DMS153 treated with DMSO at 0.1 percent for 48 hours (cell line): Measurements from ENCODE around the gene HDAC9.
"Not testable (repeated sequence)": the region's sequence is repeated elsewhere in the genome, so short reads cannot be mapped to it uniquely, and the experiment has no call there.

Experiments
- DNase-seq: peaks from one replicate; lab custom pipeline; 2025; ENCODE audit not compliant: unreplicated experiment; lab: John Stamatoyannopoulos, UW

Gene HDAC9

GRCh38 chr7:18936265-18936664 is 440.7 kb downstream of the HDAC9 start:
- no peak for DNase-seq

DNA sequence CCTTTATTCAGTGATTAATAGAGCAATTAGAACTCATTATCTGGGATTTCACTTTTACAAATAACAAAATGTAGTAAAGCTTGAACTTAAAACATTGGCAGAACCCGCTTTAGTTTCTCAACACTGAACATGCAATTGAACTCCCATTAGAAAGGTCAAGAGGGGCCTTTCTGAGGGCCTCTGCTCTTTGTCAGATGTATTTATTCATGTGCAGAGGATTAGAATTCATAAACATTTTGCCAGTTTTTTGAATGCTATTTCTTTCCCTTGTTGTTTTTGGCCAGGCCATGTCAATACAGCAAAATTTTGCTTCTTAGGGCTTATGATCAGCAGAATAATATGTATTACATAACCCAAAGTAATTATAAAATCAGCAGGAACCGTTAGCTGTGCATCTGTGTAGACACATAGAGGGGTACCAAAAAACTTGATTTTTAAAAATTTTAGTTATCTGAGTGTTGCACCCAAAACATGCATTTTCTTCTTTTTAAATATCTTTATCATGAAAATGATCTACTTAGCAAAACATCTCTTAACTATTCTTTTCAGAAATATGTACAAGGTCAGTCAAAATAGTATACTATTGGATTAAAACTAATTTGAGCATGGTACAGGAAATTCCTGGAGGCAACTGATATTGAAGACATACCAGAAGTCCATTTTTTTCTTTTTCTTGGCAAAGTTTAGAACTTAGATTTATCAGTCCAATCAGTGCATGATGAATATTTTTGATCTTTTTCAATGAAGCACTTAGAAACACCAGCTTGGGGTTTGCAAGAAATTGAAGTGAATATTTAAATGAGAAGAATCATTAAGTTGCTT is 444.4 kb downstream of the HDAC9 start:
- DNase-seq = no peak

DNA sequence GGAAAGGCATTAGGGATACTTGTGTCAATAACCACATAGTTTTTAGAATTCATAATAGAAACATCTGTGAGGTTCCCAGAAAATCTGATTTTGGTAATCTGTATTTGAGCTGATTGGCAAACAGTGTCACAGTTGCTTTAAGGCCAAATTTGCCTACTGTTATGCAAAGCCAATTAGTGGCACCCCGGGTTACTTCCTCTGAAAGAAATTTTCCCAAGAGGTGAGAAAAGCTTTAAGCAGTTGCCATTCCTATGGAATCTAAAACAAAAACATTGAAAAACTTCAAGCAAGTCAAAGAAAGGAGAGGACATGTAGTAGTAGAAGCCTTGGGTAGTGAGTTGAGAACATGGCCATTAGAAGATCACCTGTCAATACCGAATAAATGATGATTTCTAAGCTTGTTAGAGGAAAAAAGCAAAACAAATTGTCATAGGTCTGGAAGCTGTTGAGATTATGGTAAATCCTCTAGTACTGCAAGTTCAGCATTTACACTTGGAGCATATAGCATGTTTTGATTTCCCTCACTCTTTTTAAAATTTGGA is 445.1 kb downstream of the HDAC9 start:
- DNase-seq = no peak

DNA sequence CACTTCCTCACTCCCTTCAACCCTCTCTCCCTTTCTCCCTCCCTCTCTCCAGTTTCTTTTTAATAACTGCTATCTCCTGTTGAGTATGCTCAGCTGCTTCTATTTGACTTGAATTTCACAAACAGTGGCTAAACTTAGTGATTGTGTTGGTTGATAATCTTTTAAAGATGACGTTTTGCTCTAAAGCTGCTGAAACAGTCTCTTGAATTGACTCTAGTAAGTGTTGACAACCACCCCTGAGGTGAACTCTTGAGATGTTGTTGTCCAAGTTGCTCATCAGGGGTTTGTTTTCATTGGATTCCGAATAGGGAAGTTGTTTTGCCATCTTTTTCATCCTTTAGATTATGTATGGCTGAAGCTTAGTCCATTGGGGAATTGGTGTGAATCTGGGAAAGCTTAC is 445.7 kb downstream of the HDAC9 start:
- DNase-seq = no peak

GRCh38 chr7:18948521-18948920 is 453.0 kb downstream of the HDAC9 start:
- DNase-seq = no peak

GRCh38 chr7:18952846-18953245 is 457.3 kb downstream of the HDAC9 start:
- DNase-seq = no peak

DNA sequence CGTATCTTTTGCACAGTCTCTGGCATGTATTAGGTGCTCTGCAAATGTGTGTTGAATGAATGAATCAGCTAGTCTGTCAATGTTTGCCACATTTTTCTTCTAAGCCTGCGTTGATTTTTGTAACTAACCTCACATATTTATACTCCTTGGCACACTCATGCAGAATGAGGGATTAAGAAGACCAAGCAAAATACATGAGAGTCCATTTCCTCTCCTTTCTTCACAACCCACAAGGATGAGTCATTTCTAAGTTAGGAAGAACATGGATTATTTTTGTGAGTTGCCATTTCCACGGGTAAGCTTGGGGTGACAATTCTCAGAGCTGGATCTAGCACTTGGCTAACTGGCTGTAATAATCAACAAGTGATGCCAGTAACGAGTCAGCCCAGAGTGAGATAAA is 463.1 kb downstream of the HDAC9 start:
- no peak for DNase-seq

DNA sequence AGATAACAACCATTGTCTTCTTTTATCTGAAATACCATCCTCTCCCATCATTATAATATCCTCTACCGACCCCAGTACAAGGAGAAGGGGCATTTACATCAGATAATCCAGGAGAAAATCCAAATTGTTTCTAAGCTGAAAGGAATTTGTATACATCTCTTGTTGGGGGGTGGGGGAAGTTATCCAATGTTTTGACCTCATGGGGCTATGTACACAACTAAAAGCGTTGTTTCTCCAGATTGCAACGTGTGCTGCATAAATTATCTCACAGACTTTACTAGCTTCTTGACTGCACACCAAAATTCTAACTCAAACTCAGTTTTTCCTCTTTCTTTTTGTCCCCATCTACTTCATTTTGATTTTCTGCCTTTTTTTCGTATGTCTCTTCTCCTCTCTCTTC is 465.2 kb downstream of the HDAC9 start:
- DNase-seq = no peak

GRCh38 chr7:18962031-18962430 is 466.5 kb downstream of the HDAC9 start:
- DNase-seq = no peak

- DNase-seq = no peak
These were observed 470.1 kb downstream of the HDAC9 start for GRCh38 chr7:18965657-18966056.

DNA sequence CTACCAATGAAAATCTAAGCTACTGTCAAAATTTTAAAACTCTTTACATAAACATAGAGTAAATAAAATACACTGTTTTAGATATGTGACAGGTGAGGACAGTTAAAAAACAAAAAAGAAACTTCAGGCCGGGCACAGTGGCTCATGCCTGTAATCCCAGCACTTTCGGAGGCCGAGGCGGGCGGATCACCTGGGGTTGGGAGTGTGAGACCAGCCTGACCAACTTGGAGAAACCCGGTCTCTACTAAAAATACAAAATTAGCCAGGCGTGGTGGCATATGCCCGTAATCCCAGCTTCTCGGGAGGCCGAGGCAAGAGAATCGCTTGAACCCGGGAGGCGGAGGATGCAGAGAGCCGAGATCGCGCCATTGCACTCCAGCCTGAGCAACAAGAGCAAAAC is 472.2 kb downstream of the HDAC9 start:
- not testable (repeated sequence) for DNase-seq

DNA sequence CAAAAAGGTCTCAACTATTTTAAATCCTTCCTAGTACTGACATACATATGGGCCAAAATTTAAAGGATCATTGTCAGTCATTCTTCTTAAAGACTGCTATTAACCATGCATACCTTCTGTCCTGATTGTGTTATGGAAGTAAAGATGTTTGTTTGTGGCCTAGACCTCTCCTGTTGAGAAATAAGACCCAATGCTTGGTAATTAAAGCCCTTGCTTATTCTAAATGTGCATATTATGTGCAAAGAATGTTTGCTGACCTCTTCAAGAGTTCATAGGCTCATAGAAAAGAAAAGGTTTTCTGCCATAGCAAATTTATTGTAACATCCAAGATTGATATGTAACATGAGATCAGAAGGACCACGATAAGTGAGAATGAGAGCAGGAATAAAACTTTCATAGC is 476.3 kb downstream of the HDAC9 start:
- DNase-seq = no peak

GRCh38 chr7:18974803-18975202 is 479.3 kb downstream of the HDAC9 start:
- DNase-seq = no peak

DNA sequence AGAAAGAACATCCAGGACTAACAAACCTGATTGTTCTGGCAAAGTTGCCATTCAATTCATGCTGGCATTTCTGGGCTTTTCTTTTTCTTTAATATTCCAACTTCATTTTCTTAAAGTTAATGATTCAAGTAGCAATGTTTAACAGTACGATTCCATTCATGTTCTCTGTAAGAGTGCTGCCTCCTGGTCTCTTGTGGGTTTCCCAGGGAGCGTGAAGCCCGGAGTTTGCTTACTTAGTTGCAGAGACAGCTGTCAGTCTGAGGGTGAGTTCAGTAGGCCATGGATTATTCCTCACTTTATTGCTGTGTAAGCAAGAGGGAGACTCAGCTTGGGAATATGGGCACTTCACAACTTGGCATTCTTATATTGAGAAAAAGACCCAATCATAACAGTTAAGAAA is 479.7 kb downstream of the HDAC9 start:
- no peak for DNase-seq

DNA sequence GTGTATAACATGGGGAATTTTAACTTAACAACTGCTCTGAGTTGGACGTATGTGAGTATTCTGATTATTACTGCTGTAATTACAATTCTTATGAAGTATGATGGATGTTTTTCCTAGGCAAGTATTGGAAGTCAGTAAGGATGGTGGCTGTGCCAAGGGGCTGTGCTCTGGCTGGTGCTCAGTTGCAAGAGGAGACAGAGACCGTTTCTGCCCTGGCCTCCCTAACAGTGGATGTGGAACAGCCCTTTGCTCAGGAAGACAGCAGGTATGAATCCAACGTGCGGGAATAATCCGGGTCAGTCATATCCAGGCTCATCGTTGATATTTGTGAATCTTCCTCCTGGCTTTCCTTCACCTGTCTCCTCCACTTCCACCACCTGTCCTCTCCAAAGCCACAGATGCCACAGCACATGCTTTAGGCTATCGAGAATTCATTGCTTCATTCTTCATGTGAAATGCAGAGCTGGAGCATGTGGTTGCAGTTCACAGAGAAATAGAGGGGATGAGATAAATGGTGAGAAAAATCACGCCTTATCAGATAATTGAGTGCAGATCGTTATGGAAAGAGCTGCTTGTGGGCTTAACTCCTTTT is 480.2 kb downstream of the HDAC9 start:
- no peak for DNase-seq

- no peak for DNase-seq
These were observed 481.3 kb downstream of the HDAC9 start for GRCh38 chr7:18976715-18977471.

DNA sequence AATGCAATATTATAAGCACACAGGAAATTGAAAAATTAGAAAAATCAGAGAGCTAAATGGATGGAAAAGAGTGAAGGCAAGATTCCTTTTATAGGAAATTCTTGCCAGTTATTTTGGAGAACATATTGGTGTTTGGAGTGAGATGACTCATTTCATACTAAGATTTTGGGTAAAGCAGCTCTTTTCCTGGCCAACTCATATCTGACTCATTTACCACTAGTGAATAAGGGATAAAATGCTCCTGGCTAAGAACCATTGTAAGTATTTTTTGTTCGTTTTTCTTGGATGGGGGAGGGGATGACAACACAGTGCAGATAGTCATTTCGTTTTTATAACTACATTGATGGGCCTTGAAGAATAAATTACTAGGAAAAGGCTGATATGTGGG is 482.6 kb downstream of the HDAC9 start:
- DNase-seq = no peak

DNA sequence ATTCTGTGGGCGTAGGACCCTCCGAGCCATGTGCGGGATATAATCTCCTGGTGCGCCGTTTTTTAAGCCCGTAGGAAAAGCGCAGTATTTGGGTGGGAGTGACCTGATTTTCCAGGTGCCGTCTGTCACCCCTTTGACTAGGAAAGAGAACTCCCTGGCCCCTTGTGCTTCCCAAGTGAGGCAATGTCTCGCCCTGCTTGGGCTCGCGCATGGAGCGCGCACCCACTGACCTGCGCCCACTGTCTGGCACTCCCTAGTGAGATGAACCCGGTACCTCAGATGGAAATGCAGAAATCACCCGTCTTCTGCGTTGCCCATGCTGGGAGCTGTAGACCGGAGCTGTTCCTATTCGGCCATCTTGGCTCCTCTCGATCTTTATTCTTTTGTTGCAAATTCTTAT is 495.2 kb downstream of the HDAC9 start:
- DNase-seq = not testable (repeated sequence)

DNA sequence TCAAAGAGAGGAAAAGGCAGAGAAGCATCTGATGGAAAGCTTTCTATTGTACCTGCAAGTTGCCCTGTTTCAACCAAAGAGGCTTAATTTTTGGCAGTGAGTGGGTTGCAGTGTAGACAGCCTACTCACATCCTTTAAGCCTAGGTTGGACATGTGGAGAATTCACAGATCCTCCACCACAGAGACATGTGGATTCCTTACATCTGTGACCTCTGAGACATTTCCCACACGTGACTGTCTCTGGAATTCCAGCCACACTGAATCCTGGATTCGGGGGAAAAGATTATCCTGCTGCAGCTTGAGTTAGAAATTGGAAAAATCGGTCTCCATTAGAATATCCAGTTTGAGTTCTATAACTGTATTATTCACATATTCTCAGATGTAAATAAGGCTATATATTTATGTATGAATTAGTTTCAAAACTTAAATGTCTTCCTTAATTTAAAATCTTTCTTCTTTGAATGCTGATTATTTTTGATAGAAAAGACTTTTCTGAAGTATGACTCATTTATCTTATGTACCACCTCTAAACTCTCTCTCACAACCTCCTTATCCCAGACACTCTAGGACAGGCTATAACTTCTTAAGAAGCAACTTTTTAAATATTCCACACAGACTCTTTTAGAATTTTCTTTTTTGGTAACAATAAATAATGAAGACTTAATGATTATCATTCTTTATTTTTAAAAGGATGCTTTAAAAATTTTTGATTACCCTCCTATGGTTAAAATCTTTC is 498.6 kb downstream of the HDAC9 start:
- DNase-seq = no peak

GRCh38 chr7:18995270-18995671 is 499.7 kb downstream of the HDAC9 start:
- no peak for DNase-seq

GRCh38 chr7:18995811-18996426 is 500.4 kb downstream of the HDAC9 start:
- DNase-seq = no peak
